ACHN (cell line): ENCODE data around the gene THAP4.

Source experiments
- DNase-seq: peaks from one replicate; pipeline ENCODE4 v3.0.0-alpha.2; 2015
- in situ Hi-C: cut with HindIII; loops from 2 replicates; pipeline ENCODE4 v1.10.0; 2017; ENCODE audit warnings: low sequenced_read_pairs, low pct_ligation_motif_present, low pct_unique_long_range_greater_than_20kb

Gene THAP4, protein sequence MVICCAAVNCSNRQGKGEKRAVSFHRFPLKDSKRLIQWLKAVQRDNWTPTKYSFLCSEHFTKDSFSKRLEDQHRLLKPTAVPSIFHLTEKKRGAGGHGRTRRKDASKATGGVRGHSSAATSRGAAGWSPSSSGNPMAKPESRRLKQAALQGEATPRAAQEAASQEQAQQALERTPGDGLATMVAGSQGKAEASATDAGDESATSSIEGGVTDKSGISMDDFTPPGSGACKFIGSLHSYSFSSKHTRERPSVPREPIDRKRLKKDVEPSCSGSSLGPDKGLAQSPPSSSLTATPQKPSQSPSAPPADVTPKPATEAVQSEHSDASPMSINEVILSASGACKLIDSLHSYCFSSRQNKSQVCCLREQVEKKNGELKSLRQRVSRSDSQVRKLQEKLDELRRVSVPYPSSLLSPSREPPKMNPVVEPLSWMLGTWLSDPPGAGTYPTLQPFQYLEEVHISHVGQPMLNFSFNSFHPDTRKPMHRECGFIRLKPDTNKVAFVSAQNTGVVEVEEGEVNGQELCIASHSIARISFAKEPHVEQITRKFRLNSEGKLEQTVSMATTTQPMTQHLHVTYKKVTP

DNA sequence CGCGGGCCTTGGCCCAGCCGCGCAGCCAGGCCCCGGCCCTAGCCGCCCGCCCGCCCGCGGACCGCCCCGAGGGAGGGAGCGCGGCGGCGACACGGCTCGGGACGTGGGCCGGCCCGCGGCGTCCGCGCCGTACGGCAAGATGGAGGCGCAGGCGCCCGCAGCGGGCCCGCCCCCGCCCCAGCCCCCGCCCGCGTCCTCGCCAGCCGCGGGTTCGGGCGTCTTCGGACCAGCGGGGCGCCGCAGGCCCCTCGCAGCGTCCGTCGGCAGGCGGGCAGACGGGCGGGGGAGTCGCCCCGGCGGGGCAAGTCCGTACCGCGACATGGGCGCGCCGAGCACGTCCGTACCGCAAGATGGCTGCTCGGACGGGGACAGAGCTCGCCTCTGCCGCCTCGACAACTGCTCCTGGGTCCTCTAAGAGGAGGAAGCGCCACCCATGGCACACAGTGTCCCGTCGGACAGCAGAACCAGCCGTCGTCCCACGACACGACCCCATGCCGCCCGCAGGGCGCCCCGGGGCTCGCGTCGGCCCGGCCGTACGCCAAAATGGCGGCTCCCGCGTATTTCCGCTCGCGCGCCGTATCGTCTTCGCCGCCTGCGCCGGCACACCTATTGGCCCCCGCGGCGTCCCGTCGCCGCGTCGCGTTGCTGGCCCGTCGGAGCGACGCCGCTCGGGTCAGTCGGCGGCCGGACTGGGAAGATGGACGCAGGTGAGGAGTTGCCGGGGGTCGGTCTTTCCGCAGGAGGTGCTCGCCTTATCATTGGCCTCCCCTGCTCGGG lies at the start of gene THAP4, which contains the start of gene ATG4B:
TSS of gene THAP4 (minus strand) at position 141 of the 777 bp plus-strand sequence. CDS start 141 bp downstream, outside the sequence.
TSS of gene ATG4B (plus strand) at position 676 of the 777 bp plus-strand sequence. CDS start at position 698, 22 bp downstream.
- in situ Hi-C loops, result no loop called here
- DNase-seq, result peak; percentile 88

DNA sequence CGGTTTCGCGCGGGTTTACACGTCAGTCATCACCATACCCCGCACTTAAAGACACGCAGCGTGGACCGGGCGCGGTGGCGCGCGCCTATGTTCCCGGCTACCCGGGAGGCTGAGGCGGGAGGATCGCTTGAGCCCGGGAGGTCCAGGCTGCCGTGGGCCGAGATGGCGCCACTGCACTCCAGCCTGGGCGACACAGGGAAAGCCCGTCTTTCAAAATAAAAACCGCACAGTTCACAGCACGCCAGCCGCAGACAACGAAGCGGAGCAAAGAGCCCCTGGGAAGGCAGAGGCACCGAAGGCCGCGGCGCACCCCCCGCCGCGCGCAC lies 49.3 kb upstream of the THAP4 start:
- in situ Hi-C loops, result no loop called here
- DNase-seq, result no peak

DNA sequence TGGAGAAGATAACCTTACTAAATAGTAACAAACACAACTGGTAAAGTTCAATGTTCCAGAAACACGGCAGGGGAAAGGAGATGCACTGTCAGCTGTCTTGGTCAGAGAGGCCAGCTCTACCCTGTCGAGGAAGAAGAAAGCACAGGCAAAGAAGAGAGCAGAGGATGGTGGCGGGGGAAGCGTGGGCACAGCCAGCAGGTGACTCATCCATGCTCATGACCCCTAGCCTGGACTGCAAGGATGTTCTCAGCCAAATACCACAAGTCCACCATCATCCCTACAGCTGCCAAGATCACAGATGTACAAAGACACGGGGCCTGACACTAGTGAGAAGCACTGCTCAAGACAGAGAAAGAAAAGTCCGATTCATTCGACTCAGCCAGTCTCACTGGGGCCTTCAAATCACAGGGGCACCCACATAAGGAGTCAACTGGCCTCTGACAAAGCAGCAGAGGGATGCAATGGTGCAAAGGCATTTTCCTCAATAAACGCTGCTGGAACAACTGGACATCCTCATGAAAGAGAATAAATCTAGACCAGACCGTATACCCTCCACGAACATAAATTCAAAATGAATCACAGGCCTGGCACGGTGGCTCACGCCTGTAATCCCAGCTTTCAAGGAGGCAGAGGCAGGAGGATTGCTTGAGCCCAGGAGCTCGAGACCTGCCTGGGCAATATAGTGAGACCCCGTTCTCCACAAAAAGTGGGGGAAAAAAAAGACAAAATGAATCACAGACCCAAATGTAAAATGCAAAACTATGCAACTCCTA lies 44.1 kb upstream of the THAP4 start:
- in situ Hi-C loops, result no loop called here
- DNase-seq, result peak; percentile 96

DNA sequence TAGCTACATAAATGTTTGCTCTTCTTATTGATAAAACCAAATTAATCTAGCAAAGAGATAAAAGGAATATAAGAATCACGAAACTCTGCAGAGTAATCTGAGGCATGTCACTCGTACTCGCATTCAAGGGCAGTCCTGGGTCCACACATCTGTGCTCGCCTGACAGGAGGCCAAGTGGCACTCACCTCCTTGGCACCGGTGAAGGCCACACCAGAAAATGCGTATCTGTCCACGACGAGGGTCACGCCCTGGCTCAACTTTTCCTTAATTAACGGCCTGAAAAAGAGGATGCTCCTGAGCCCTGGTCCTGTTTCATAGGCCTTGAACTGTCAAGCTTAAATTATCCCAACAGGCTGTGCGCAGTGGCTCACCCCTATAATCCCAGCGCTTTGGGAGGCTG lies 43.1 kb upstream of the THAP4 start:
- no peak for DNase-seq
- in situ Hi-C loops, result no loop called here

DNA sequence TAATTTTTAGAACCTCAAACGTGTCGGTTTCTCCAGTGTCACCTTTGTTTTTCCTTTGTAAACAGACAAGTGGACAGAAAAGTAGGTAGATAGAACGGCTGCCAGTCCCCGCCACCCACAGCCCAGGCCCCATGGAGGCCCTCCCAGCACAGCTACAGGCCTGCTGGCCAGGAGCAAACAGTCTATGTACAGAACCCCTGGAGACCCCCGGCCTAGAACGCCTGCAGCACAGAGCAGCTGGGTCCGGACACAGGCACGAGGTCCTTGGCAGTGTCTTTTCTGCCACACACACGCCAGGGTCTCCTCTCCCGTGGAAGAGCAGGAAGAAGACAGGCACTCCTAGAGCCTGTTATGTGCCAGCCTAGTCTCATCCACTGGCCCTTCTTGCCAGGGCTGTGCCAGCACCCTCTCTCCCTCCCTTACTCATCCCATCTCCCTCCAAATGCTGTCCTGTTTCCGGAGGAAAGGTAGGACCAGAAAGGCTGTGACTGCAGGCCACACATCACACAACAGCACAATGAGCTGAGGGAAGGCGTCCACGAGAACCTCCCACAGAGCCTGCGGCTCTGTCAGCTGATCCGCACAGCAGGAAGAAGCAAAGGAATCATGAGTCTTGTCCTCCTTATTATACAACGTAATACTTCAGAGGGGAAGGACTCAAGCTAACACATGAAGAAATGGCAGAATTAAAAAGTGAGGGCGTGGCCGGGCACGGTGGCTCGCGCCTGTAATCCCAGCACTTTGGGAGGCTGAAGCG lies 42.0 kb upstream of the THAP4 start:
- DNase-seq, result no peak
- in situ Hi-C loops, result no loop called here

DNA sequence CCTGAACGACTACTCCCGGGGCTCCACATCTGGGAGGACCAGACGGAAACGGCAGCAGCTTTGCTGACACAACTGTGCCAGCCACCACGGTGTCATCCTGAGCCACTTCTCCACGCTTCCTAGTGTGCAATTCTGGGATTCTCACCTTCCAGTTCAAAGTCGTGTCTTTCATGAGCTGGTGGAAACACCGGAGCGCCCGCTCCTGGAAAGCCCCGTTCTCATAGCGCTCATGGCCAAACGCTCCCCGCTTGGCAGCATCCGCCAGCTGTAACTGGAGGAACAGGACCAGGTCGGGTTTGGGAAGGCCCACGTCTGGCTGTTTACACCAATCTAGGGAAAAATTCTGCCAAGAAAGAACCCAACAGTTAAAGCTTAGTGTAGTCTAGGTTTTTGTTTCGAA lies 41.3 kb upstream of the THAP4 start:
- in situ Hi-C loops, result no loop called here
- no peak for DNase-seq

DNA sequence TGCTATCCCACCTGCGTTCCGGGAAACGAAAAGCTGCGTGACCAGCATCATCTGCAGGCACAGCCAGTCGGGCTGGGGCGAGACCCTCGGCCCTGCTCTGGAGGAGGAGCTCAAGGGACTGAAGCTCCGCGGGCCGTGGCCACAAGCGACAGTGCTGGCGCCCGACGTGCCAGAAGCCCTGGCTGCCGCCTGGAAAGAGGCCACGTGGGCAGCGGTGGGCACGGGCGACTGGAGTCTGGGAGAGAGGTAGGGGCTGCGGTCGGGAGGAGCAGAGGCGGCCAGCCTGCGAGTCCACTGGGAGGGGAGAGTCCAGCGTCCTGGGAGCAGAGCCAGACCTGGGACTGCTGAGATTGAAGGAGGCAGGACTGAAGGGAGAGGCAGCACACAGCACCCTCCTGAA lies 40.4 kb upstream of the THAP4 start:
- in situ Hi-C loops, result no loop called here
- no peak for DNase-seq

DNA sequence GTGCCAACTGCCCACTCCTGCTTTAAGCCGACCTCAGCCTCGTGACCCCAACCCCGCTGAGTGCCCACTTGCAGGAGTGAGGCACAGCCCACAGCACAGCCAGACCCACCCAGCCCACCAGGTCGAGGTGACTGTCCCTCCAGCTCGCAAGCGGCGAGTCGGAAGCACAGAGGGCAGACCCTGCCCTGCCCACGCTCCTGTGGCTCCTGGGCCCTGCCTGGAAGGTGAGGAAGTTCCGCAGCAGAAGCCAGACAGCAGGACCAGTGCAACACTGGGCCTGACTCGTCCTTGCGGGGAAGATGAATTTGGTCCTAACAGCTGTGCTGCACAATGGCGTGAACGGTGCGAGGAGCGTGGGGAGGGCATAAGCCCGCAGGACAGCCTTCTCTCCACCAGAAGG lies 39.7 kb upstream of the THAP4 start:
- in situ Hi-C loops, result no loop called here
- DNase-seq, result no peak

DNA sequence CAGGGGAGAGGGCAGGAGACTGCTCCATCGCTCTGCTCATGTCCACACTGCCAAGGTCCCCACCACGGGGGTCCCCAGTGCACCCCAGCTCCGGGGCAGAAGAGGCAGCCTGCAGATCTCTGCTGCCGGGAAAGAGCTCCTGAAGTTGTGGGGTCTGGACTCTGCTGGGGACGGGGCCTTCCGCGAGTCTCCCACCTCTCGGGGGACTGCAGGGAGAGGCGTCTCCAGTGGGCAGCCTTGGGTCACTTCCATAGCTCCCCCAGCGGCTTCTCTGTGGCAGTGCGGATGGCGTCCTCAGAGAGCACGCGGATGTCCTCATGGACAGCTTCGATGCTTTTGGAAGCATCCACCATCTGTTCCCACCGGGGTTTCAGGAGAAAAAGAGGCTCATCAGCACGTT lies 38.9 kb upstream of the THAP4 start:
- no peak for DNase-seq

DNA sequence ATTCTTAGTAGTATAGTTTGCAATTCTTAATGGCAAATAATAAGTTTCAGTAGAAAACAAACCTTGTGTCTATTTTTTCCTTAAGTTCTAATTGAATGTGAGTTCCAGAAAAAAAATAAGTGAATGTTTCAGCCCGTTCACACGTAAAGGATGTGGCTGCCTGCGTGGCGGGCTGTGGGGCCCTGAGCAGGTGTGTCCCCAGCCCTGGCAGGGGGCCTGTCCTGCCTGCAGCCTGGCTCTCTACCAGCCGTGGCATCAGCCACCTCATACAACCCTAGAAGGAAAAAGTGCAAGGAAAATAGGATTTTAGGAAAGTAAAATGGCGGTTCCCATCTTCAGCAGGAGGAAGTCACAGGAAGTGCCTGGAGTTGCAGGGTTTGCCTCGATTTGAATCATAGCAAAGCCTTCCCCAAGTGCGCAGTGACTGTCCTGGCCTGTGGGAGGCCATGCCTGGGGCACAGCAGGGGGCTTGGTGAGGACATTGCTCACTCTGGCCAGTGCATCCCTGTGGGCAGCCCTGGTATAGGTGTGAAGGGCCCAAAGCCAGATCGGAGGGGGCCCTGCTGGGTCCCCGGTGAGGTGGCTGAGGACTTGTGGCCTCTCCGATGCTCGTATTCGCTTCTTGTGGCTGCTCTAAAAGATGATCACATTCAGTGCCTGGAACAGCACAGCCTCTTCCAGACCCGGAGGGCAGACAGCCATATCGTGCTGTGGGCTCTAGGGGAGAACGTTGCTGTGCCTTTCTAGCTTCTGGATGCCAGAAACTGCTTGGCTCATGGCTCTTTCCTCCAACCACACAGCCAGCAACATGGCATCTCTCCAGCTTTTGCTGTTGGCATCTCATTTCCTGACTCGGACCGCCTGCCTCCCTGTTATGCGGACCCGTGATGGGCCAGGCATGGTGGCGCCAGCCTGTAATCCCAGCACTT lies 37.1 kb upstream of the THAP4 start:
- in situ Hi-C loops, result no loop called here
- no peak for DNase-seq

More for the DNA sequence above, 38.9 kb upstream of the THAP4 start:
- in situ Hi-C loops, result no loop called here

DNA sequence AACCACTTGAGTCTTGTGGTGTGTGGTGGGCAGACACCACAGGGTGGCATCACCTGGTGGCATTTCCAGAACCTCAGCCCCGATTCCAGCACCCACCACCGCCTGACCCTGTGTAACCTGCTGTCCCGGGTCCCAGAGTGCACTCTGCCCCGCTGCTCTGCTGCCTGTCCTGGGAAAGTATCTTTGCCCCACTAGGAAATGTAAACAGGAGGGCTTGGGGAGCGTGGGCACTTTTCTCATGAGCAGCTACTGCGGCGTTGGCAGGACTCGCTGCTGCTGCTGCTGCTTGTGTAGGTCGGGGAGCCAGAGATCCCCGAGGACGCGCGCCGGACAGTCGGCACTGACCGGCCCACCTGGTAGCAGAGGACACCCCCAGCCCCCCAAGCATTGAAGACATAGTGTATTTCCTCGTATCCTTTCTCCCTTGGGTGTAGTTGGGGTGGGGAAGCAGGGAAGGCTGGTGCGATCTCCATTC lies 36.3 kb upstream of the THAP4 start:
- in situ Hi-C loops, result no loop called here
- no peak for DNase-seq

DNA sequence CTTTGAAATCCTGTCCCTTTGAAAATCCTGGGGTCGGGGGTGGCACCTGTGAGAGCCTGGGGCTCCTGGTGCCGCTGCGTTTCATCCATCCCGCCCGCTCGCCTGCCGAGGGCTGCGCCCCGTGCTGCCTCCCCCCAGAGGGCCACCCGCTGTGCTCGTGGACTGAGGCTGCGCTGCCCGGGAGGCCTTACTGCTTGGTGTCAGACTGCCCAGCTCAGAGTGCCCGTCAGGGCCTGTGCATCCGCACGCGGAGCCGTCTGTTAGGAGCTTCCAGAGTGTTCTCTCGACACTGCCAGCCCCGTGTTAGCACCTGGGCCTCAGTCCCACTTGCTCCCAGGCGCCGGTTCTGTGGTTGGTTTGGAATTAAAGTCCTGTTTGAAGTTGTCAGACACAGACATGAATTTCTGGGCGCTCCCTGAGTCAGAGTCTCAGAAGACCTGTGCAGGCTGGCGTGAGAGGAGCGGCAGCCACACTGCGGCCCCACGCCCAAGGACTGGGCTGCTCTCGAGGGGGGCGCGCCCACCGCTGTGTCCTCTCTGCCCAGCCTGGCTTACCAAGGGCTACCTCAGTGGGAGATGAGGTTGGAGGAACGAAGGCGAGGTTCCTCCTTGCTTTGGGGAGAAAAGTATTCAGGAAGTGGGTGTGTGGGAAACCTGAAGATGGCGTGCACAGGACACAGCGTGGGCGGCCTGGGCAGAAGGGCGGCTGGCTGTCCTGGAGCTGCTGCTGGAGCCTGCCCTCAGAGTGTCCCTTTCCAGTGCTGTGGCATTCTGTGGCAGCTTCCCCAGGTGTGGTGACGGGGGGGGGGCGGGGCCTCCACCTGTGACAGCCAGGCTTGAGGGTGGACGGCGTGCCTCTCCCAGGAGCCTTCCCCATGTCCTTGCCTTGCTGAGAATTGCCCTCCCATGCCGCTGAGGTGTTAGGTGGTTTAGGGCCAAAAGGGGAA lies 35.6 kb upstream of the THAP4 start:
- no peak for DNase-seq
- in situ Hi-C loops, result no loop called here

DNA sequence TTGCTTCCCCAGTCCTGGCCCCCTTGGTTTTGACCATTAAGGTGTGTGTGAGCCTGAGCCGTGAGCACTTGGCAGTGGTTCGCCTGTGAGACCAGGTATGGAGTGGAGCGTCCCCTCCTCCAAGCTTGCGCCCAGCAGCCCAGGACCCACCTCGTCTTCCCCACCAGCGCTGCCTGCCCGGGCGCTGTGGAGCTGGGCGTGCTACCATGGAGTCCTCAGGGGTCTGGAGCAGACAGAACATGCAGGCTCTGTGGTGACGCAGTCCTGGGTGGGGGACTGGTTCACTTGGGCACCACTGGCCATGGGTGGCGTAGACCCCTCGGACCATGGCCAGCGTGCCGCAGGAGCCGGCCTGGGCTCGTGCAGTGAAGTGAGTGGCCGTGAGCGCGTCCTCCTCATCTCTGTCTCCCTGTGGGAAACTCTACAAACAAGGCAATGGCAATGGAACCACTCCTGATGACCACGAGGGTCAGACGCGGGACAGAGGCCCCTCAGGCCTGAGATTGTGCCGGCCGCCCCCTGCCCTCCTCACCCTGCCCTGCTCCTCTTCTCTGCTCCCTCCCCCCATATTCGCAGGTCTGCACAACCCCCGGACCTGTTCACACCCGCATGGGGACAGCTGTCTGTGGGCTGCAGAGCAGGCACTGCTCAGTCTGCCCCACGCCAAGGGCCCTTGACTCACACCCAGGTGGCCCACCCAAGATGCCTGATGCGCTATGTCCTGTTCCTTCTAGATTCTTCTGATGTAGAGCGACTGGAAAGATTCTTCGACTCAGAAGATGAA lies 34.7 kb upstream of the THAP4 start:
- in situ Hi-C loops, result no loop called here
- DNase-seq, result no peak

DNA sequence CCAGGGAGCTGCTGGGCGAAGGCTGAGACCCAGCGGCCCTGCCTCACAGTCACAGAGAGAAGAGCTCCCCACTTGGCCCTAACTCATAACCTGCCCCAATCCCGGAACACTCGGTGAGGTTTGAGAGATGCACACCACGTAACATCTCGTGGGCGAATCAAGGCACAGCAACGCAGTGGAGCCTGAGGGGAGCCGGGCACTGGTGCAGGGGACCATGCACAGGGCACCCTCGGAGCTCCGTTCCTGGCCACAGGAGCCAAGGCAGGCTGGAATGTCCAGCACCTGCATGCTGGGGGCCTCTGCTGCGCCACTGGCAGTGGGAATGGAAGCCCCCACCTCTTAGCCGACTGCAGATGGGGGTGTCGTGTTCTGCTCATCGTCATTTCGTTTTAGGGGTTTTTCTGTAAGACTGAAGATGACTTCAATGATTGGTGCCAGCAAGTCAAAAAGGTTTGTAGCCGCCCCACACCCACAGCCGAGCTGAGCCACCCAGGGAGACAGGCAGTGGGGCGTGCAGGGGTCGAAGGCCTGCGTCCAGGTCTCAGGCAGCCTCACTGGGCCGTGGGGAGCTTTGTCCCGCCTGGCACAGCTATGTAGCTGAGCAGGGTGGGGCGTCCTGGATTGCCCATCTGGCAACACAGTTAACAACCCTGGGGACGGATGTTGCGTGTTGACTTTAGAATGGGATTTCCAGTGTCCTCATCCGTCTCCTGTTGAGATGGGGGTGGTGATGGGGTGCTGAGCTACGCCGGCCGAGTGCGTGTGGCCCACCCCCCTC lies 33.6 kb upstream of the THAP4 start:
- DNase-seq, result no peak
- in situ Hi-C loops, result no loop called here

DNA sequence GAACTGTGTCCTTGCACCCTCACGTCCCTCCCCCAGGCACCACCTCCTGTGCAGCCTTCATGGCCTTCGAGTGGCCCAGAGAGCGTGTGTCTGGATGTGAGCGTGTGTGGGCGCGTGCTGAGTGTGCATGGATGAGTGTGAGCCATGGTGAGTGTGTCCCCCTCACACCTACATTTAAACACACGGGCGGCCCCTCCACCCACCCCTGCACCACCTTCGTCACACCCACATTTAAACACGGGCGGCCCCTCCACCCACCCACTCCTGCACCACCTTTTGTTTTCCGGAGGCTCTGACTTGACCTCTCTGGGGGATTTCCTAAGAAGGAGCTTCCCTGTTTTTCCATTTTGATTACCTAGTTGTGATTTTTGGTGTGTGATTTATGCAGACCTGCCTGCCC lies 31.9 kb upstream of the THAP4 start:
- in situ Hi-C loops, result no loop called here
- DNase-seq, result no peak
